Lower leg skin (tissue), 3 donors: ENCODE results near the gene IL3RA.

Experiments
- POLR2A ChIP-seq, 2 donors: fragments of 450-650 bp; IDR thresholded peaks; one replicate each; pipeline ENCODE4 v1.6.1; 2016 to 2017; ENCODE audit warnings: antibody characterized with exemption in 2 of 2, mild to moderate bottlenecking in 1 of 2, moderate library complexity in 1 of 2
- TF ChIP-seq, protein P1 (sequence below), 3 donors: fragments of 450-650 bp; IDR thresholded peaks; one replicate each; pipeline ENCODE4 v1.5.1; 2016; ENCODE audit warnings: antibody characterized with exemption in 3 of 3, mild to moderate bottlenecking in 3 of 3, moderate library complexity in 2 of 3

DNA sequence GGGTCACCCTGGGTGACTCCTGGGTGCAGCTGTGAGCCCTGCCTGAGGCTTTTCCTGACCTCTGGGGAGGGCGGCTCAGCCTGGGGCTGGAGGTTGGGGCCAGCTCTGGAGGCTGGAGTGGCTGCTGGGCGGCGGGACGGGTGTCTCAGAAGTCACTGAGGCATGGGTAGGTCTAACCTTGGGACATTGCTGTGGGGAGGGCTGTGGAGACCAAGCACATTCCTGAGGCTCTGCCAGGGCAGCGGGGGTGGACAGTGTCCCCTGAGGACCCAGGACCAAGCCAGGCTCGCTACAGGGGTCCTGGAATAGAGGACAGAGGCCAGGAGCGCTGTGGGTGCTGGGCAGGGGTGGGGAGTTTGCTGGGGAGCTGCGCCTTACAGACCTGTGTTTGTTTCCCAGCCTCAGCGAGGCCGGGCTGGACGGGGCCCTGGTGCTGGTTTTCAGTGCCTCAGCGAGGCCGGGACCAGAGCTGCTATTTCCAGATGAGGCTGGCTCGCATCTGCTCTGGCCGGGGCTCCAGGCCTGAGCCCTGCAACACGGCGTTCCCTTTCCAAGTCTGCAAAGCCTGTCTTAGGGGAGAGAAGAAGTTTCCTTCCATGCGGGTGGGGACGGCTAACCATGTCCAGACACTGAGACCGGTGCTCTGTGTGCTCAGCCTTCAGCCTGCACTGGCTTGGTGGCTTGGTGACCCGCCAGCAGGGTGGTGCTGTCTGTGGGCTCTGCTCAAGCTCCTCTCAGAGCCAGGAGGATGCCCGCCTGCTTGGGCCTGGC, 58.3 kb downstream of the IL3RA start:
- TF ChIP-seq, protein P1, sequence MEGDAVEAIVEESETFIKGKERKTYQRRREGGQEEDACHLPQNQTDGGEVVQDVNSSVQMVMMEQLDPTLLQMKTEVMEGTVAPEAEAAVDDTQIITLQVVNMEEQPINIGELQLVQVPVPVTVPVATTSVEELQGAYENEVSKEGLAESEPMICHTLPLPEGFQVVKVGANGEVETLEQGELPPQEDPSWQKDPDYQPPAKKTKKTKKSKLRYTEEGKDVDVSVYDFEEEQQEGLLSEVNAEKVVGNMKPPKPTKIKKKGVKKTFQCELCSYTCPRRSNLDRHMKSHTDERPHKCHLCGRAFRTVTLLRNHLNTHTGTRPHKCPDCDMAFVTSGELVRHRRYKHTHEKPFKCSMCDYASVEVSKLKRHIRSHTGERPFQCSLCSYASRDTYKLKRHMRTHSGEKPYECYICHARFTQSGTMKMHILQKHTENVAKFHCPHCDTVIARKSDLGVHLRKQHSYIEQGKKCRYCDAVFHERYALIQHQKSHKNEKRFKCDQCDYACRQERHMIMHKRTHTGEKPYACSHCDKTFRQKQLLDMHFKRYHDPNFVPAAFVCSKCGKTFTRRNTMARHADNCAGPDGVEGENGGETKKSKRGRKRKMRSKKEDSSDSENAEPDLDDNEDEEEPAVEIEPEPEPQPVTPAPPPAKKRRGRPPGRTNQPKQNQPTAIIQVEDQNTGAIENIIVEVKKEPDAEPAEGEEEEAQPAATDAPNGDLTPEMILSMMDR (IDR thresholded peaks at IDR 0.05) = no peak
- no peak for TF ChIP-seq POLR2A (IDR thresholded peaks at IDR 0.05)
